Liver (tissue), 9 donors: ENCODE results near the gene SORL1. TPM values are rescaled to one million over a fixed set of nuclear protein-coding genes. Genes with fewer than 3 reads are reported as not detected.

Experiments
- DNase-seq: peaks from one replicate; pipeline ENCODE4 v3.0.0-alpha.2; 2017; ENCODE audit warnings: low spot score
- H3K27ac ChIP-seq, 2 donors: one replicate each; pipeline ENCODE4 v1.7.0; 2013; ENCODE audit warnings: inconsistent platforms in 2 of 2, low read length in 2 of 2, control low read depth in 1 of 2, low read depth in 1 of 2, mild to moderate bottlenecking in 1 of 2
- H3K27me3 ChIP-seq, 4 donors: one replicate each; pipeline versions ENCODE4 v1.6.1 to v1.7.0; 2013; ENCODE audit warnings: low read length in 3 of 4, inconsistent platforms in 1 of 4, mild to moderate bottlenecking in 1 of 4, moderate library complexity in 1 of 4; ENCODE audit not compliant: control insufficient read depth in 4 of 4, insufficient read depth in 4 of 4
- H3K36me3 ChIP-seq, 4 donors: one replicate each; pipeline versions ENCODE4 v1.6.1 to v1.7.0; 2013; ENCODE audit warnings: low read length in 3 of 4, mild to moderate bottlenecking in 3 of 4, low read depth in 1 of 4, moderate library complexity in 1 of 4; ENCODE audit not compliant: control insufficient read depth in 4 of 4, insufficient read depth in 3 of 4
- H3K4me1 ChIP-seq, 4 donors: one replicate each; pipeline versions ENCODE4 v1.6.1 to v1.7.0; 2013; ENCODE audit warnings: low read length in 3 of 4, mild to moderate bottlenecking in 3 of 4, moderate library complexity in 1 of 4; ENCODE audit not compliant: control insufficient read depth in 4 of 4, insufficient read depth in 4 of 4
- H3K4me3 ChIP-seq, 3 donors: one replicate each; pipeline versions ENCODE4 v1.6.1 to v1.7.0; 2013; ENCODE audit warnings: low read length in 3 of 3, control low read depth in 1 of 3, low read depth in 1 of 3, mild to moderate bottlenecking in 1 of 3
- H3K9ac ChIP-seq, 2 donors: one replicate each; pipeline ENCODE4 v1.7.0; 2013; ENCODE audit warnings: low read length in 2 of 2, mild to moderate bottlenecking in 2 of 2, moderate library complexity in 2 of 2, control low read depth in 1 of 2, low read depth in 1 of 2
- H3K9me3 ChIP-seq, 4 donors: one replicate each; pipeline versions ENCODE4 v1.6.1 to v1.7.0; 2013; ENCODE audit warnings: low read length in 3 of 4; ENCODE audit not compliant: control insufficient read depth in 4 of 4
- EGR1 ChIP-seq, 2 donors: IDR thresholded peaks; 2 replicates each; pipeline ENCODE4 v1.6.1; 2016 to 2018; ENCODE audit warnings: antibody characterized with exemption in 2 of 2, low read depth in 2 of 2
- HNF4A ChIP-seq, 2 donors: conservative IDR thresholded peaks; 2 replicates each; pipeline ENCODE4 v1.6.1; 2016; ENCODE audit warnings: antibody characterized with exemption in 2 of 2, mild to moderate bottlenecking in 2 of 2
- HNF4G ChIP-seq: IDR thresholded peaks from 2 replicates; pipeline ENCODE4 v1.6.1; 2016; ENCODE audit warnings: antibody characterized with exemption
- JUND ChIP-seq, 2 donors: IDR thresholded peaks; 2 replicates each; pipeline ENCODE4 v1.6.1; 2016; ENCODE audit warnings: antibody characterized with exemption in 2 of 2
- NR2F2 ChIP-seq: IDR thresholded peaks from 2 replicates; pipeline ENCODE4 v1.6.1; 2016; ENCODE audit warnings: antibody characterized with exemption
- RAD21 ChIP-seq, 2 donors: IDR thresholded peaks; 2 replicates each; pipeline ENCODE4 v1.6.1; 2016; ENCODE audit warnings: antibody characterized with exemption in 2 of 2, mild to moderate bottlenecking in 2 of 2
- RXRA ChIP-seq, 2 donors: IDR thresholded peaks; 2 replicates each; pipeline ENCODE4 v1.6.1; 2017 to 2018; ENCODE audit warnings: antibody characterized with exemption in 2 of 2, mild to moderate bottlenecking in 1 of 2
- SP1 ChIP-seq: IDR thresholded peaks from 2 replicates; pipeline ENCODE4 v1.6.1; 2018; ENCODE audit warnings: antibody characterized with exemption, mild to moderate bottlenecking
- YY1 ChIP-seq: IDR thresholded peaks from 2 replicates; pipeline ENCODE4 v1.6.1; 2016; ENCODE audit warnings: antibody characterized with exemption, mild to moderate bottlenecking
- WGBS: extraction: QIAGEN DNeasy Blood & Tissue Kit; methylation state at CpG from one replicate; pipeline ENCODE4 v1.1.7; 2013; 5-methylcytosine and 5-hydroxymethylcytosine counted together
- polyA plus RNA-seq, 2 donors: library from polyadenylated mRNA; stranded (reverse) in 1 of 2; unstranded in 1 of 2; fragments of 200-250 nt in 1 of 2; fragments of >200 nt in 1 of 2; fragmentation: Nextera tagmentation in 1 of 2; extraction: Ambion mirVana in 1 of 2; gene quantifications; one replicate each; pipeline versions ENCODE4 v1.2.1 to v1.2.3, GENCODE V29; 2013 to 2015
- total RNA-seq, 2 donors: library from RNA; depleted of rRNA; stranded (reverse); fragments of >200 nt; gene quantifications; one replicate each; pipeline ENCODE4 v1.2.3, GENCODE V29; 2014
- TF ChIP-seq, protein P1 (sequence below): IDR thresholded peaks from 2 replicates; pipeline ENCODE4 v1.6.1; 2016; ENCODE audit warnings: antibody characterized with exemption, mild to moderate bottlenecking
- TF ChIP-seq, protein P2 (sequence below): IDR thresholded peaks from 2 replicates; pipeline ENCODE4 v1.6.1; 2016; ENCODE audit warnings: antibody characterized with exemption
- TF ChIP-seq, protein P3 (sequence below): fragments of 150-350 bp; IDR thresholded peaks from 2 replicates; pipeline ENCODE4 v1.5.1; 2017; ENCODE audit warnings: improper control_type of control experiment, low read depth, low read length; ENCODE audit not compliant: missing input control
- TF ChIP-seq, protein P4 (sequence below): IDR thresholded peaks from 2 replicates; pipeline ENCODE4 v1.6.1; 2016; ENCODE audit warnings: antibody characterized with exemption
- donor health status: healthy.
- donor health status: healthy.
- donor health status: healthy.
- donor health status: healthy.
- donor health status: healthy.

Gene SORL1
- total and polyA plus RNA-seq, 4 donors, result 14.6 to 124 (median 25.4) TPM

DNA sequence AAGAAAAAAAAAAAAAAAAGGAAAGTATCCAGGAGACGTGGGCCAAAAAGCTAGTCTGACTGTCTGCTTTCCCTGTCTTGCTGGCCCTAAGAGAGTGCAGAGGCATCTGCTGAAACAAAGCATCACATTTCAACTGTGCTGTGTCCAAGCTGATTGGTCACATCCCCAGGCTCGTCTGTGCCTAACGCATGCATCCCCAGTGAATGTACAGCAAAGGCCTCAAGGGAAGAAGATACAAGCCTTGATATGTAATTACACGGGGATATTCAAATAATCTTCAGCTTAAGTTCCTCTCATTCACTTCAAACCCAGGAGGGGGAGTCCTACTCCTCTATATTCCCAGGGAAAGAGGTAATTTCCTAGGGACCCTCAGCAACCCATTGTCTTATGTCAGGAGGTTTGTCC is 5.4 kb upstream of the SORL1 start:
- Histone ChIP-seq H3K36me3 (no peaks in the 10 kb centered on the region), H3K27me3 (no peaks in the 10 kb centered on the region), H3K9me3 (no peaks in the 10 kb centered on the region), H3K4me3 (no peak overlapping the region), H3K9ac (no peak overlapping the region), H3K4me1 (peaks cover 3 to 29% (median 16%) of the 10 kb centered on the region in 4 donors), H3K27ac (no peak overlapping the region)
- TF ChIP-seq EGR1 (IDR thresholded peaks at IDR 0.05; ENCODE audit: low read depth in 2 of 2) (no peak), HNF4G (no peak), RAD21 (IDR thresholded peaks at IDR 0.05) (peak; percentile 64 to 72), JUND (IDR thresholded peaks at IDR 0.05) (no peak), HNF4A (conservative IDR thresholded peaks at IDR 0.05) (no peak), YY1 (no peak), RXRA (IDR thresholded peaks at IDR 0.05) (no peak), SP1 (no peak)
- TF ChIP-seq, protein P1, sequence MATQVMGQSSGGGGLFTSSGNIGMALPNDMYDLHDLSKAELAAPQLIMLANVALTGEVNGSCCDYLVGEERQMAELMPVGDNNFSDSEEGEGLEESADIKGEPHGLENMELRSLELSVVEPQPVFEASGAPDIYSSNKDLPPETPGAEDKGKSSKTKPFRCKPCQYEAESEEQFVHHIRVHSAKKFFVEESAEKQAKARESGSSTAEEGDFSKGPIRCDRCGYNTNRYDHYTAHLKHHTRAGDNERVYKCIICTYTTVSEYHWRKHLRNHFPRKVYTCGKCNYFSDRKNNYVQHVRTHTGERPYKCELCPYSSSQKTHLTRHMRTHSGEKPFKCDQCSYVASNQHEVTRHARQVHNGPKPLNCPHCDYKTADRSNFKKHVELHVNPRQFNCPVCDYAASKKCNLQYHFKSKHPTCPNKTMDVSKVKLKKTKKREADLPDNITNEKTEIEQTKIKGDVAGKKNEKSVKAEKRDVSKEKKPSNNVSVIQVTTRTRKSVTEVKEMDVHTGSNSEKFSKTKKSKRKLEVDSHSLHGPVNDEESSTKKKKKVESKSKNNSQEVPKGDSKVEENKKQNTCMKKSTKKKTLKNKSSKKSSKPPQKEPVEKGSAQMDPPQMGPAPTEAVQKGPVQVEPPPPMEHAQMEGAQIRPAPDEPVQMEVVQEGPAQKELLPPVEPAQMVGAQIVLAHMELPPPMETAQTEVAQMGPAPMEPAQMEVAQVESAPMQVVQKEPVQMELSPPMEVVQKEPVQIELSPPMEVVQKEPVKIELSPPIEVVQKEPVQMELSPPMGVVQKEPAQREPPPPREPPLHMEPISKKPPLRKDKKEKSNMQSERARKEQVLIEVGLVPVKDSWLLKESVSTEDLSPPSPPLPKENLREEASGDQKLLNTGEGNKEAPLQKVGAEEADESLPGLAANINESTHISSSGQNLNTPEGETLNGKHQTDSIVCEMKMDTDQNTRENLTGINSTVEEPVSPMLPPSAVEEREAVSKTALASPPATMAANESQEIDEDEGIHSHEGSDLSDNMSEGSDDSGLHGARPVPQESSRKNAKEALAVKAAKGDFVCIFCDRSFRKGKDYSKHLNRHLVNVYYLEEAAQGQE, result no peak
- TF ChIP-seq, protein P2, sequence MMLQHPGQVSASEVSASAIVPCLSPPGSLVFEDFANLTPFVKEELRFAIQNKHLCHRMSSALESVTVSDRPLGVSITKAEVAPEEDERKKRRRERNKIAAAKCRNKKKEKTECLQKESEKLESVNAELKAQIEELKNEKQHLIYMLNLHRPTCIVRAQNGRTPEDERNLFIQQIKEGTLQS, result no peak
- TF ChIP-seq, protein P3, sequence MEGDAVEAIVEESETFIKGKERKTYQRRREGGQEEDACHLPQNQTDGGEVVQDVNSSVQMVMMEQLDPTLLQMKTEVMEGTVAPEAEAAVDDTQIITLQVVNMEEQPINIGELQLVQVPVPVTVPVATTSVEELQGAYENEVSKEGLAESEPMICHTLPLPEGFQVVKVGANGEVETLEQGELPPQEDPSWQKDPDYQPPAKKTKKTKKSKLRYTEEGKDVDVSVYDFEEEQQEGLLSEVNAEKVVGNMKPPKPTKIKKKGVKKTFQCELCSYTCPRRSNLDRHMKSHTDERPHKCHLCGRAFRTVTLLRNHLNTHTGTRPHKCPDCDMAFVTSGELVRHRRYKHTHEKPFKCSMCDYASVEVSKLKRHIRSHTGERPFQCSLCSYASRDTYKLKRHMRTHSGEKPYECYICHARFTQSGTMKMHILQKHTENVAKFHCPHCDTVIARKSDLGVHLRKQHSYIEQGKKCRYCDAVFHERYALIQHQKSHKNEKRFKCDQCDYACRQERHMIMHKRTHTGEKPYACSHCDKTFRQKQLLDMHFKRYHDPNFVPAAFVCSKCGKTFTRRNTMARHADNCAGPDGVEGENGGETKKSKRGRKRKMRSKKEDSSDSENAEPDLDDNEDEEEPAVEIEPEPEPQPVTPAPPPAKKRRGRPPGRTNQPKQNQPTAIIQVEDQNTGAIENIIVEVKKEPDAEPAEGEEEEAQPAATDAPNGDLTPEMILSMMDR, result peak; percentile 17
- TF ChIP-seq, protein P4, sequence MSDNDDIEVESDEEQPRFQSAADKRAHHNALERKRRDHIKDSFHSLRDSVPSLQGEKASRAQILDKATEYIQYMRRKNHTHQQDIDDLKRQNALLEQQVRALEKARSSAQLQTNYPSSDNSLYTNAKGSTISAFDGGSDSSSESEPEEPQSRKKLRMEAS, result no peak
- DNase-seq, result no peak
- WGBS, result 71% methylated on average over 4 of the region's 4 CpGs

DNA sequence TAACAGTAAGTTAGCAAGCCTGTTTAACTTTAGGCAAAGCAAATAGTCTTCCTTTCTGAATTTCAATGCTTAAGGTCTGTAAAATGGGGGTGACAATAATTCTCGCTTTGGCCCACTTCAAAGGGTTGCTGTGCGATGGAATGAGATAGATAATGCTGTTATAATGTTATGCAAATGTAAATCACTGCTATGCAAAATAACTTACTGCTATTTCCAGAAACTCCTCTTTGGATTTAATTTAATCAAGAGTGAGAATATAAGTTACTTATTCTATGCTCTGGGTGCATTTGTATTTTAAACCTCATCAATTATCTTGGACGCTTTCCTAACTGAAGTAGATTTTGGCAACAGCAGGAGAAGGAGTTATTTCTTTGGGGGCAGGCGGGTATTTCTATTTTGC is 4.1 kb upstream of the SORL1 start:
- H3K27me3 ChIP-seq, result no peaks in the 10 kb centered on the region
- TF ChIP-seq NR2F2 (no peak), HNF4A (conservative IDR thresholded peaks at IDR 0.05) (peak in 1 of 2 donors; percentile 15)
- no peaks in the 10 kb centered on the region for H3K9me3 ChIP-seq
- peak overlapping the region in 1 of 2 donors; percentile 70 for H3K27ac ChIP-seq
- H3K36me3 ChIP-seq, result no peaks in the 10 kb centered on the region
- WGBS, result 69% methylated on average over 4 of the region's 4 CpGs
- DNase-seq, result no peak
- peak overlapping the region in 1 of 2 donors; percentile 33 for H3K9ac ChIP-seq
- H3K4me1 ChIP-seq, result peaks cover 3 to 30% (median 16%) of the 10 kb centered on the region in 4 donors
- H3K4me3 ChIP-seq, result no peak overlapping the region
